NCI-H2196 (cell line): ENCODE data around the gene MCIDAS.

Experiments used
- DNase-seq: peaks from one replicate; lab custom pipeline; 2025; ENCODE audit not compliant: unreplicated experiment; lab: John Stamatoyannopoulos, UW

Gene MCIDAS

DNA sequence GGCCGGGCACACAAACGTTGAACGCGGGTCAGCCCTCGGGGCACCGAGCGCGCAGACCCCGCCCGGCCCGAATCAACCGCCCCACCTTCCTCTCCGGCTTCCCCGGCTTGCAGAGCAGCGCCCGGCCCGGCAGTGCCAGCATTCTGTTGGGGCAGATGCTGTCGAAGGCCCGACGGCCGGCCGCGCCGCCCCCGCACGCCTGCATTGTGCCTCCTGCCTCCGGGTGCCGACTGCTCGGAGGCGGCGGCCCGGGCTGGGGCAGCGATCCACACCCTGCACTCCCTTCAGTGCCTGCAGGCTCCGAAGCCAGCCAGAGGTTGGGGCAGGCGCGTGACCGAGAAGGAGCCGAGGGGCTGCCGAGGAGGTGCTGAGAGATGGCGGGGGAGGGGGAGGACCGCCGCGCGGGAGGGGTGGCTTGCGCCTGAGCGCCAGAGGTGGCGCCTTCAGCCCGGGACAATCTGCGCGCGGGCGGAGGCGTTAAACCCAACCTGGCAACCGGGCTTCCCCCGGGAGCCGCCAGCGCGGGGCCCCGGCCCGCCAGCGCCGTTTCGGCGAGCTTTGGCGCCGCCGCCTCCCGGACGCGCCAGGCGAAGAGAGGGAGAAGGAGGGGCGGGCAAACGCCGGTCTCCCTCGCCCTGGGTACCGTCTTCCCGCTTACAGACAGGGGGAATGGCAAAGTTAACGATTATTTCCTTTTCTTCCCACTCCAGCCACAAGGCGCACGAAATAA is at the start of gene MCIDAS:
Gene MCIDAS, minus strand, starts transcription at position 382 of the 730 bp plus-strand sequence. Its CDS starts 177 bp downstream, at position 205.
- DNase-seq = peak; percentile 34

DNA sequence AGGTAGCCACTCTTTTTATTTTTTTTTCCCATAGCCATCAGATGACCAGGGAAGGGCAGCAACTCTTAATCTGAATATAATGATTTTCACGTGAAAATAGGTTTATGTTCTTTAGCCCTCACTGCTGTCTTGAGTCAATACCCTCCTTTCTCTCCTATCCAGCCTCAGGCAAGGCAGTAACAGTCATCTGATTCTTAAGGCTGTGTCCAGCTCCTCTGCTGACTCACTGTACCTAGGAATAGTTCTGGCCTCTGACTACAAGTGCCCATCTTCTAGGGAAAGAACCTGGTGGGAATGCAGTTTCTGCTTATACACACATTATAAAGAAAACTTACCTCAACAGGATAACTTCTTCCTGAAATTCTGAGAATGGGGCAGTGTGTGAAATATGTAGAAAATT is 49.7 kb upstream of the MCIDAS start:
- no peak for DNase-seq

DNA sequence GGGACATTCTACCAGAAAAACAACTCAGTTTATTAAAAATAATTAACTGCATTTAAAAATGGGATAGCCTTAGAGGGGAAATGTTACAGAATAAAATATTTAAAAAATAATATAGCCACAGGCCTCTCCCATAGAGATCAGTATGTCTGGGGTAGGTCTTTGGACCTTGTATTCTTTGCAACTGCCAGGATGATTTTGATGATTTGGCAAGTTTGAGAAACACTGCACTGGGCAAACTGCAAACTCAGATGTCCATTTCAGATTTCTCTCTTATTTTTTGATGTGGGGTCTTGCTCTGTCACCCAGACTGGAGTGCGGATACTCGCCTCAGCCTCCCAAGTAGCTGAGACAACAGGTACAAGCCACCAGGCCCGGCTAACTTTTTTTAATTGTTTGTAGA is 31.2 kb upstream of the MCIDAS start:
- no peak for DNase-seq

DNA sequence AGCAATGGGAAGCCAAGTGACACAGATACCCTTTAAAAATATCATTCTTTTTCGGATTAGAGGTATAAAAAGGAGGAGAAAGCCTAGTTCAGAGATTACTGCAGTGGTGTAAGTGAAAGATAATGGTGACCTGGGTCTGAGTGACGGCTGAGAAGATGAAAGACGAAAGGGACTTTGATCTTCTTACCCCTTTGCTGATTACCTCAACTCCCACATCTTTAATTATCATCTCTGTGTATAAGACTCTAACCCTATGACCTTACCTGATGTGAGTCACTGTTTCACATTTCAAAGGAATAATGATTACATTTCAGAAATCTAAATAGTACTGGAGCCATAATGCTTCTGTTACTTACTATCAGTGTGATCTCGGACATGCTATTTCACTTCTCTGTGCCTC is 27.7 kb upstream of the MCIDAS start:
- no peak for DNase-seq

DNA sequence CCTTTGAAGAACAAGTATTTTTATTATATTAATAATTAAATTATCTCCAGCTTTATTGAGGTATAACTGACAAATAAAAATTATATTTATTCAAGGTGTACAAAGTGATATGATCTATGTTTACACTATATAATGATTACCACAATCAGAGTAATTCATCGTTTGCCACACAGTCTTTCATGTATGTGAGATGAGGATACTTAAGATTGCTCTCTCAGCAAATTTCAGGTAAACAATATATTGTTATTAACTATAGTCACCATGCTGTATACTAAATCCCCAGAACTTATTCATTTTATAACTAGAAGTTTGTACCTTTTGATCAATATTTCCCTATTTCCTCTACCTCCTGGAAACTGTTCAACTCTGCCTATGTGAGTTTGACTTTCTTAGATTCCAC is 22.9 kb upstream of the MCIDAS start:
- DNase-seq = no peak

DNA sequence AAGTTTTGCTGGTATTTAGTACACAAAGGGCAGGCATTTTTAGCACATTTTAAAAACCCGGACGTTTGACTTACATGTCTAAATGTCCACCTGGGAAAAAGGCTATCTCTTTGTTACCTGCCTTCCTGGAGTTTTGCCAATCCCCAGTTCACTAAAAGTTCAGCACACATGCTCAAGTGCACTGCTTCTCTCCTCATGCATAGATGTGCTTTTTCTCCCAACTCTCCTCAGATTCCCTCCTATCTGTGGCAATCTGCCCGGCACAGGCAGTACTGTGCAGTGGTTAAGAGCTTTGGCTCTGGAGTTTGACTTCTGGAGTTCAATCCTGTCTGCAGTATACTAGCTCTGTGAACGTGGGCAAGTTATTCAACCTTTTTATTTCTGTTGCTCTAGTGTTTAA is 14.6 kb upstream of the MCIDAS start:
- DNase-seq = peak; percentile 62

DNA sequence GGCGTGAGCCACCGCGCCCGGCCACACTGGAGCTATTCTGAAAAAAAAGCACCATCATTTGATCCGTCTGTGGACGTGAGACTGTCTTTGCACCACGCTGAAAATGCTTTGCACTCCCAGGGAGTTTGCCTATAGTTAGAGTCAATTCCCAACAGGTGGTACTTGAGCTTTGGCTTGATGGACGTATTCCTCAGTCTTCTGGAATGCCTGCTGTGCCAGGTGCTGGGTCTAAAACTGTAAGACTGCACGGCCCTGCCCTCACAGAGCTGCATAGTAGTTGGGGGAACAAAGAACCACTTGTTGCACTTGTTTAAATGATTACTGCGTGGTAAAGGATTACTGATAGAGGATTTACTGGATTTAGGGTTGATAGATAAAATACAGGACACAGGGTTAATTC is 9.7 kb upstream of the MCIDAS start:
- no peak for DNase-seq

DNA sequence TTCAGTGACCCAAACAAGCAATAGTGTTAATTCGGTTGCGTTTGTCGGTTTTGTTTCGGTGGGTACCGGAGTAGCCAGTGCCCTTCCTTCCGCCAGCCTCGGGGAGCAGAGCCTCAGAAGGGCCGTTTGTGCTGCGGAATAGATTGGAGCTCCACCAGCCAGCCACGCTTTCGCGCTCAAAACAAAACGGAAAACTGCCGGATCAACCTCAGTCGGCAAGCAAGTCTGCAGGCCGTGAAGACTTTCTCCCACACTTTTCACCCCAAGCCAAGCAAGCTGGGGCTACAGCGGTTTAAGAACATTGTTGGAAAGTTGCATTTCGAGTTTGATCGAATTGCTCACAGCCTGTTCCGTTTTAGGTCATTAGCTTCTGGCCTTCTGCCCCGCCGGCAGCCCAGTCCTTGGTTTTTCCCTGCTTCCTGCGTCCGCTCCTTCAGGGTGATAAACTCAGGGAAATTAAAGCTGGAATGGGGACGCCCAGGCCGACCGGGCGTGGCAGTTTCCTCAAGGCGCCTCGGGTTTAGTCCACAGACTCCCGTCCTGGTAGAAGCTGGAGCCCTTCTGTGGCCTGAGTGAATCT is 7.1 kb upstream of the MCIDAS start:
- DNase-seq = peak; percentile 5

DNA sequence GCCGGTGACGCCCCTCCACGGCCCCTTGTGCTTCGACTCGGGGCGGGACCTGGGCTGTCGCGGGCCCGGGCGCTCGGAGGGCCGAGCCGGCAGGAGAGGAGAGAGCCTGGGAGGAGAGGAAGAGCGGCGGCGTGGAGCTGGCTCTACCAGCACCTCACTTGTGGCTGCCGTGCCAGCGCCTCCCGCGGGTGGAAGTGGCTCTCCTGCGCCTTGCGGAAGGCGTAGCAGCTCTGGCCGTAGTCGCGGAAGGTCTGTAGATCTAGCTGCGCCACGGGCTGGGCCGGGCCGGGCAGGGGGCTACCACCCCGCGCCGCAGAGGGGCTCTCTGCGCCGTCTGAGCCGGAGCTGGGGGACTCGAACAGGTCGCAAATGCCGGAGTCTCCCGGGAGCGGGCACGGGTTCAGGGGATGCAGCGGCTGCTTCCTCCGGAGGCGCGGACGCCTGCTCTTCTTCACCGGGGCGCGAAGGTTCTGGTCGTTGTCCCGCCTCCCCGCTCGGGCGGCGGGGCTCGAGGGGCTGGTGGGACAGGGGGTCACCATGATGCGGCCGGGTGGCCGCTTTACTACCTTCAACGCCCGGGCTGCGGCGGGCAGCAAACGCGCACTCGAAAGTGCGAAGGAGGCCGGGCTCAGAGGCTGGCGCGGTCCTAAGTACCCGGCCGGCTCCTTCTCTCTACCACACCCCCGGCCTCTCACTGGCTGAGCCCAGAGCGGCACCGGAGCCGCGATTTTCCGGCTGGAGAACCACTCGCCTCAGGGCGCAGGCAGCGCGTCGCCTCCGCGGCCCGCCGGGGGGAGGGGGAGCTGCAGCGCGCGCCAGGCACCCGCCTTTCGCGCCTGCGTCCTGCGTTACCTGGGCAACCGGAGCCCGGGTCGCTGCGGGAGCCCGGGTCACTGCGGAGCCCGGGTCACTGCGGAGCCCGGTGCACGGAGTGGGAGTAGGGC is 6.1 kb upstream of the MCIDAS start, which contains the start of gene CCNO:
Gene CCNO, minus strand, starts transcription at position 624 of the 944 bp plus-strand sequence. Its CDS starts 85 bp downstream, at position 539.
- DNase-seq = peak; percentile 74

DNA sequence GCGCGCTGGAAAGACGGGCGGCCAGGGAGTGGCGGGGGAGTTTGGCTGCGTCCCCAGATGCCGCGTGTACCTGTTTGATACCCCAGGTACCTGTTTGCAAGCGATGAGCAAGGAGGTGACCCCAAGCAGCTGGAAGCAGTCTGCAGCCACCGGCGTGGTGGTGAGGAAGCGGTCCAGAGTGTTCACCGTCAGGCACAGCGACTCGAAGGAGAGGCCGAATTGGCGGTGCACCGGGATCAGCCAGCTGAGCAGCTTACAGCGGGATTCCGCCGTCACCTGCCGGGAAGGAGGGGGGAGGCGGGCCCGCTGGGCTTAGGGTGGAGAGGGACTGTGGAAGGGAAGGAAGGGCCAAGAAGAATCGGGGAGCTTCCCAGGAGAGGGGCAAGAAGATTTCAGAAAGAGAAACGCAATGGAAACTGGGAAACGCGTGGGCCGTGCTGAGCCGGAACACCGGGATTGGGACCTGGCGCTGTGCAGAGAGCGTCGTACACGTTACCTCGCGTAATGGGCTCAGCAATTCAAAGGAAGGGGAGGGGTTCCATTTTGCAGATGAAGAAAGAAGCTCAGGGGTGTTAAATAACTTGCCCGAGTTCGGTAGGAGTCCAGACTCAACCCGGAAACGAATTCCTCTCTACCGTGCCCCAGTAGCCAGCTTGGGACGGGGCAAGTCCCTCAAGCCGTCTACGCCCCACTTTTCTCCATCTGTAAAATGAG is 5.3 kb upstream of the MCIDAS start:
- peak; percentile 44 for DNase-seq

DNA sequence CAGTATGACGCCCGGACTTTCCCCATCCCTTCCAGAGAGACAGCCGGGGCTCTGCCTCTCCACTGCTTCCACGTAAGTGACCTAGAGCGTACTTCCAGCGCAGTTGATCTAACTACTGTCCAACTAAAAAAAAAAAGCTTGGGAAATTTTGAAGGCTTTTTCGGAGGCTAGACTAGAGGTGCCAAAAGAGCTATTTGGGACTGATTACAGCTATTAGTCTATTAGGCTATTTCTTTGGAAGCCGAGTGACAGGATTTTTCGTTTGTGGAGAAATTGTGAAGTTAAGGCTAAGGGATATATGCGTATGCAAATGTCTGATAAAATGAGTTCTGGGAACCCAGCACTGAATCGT is 4.8 kb upstream of the MCIDAS start:
- no peak for DNase-seq

DNA sequence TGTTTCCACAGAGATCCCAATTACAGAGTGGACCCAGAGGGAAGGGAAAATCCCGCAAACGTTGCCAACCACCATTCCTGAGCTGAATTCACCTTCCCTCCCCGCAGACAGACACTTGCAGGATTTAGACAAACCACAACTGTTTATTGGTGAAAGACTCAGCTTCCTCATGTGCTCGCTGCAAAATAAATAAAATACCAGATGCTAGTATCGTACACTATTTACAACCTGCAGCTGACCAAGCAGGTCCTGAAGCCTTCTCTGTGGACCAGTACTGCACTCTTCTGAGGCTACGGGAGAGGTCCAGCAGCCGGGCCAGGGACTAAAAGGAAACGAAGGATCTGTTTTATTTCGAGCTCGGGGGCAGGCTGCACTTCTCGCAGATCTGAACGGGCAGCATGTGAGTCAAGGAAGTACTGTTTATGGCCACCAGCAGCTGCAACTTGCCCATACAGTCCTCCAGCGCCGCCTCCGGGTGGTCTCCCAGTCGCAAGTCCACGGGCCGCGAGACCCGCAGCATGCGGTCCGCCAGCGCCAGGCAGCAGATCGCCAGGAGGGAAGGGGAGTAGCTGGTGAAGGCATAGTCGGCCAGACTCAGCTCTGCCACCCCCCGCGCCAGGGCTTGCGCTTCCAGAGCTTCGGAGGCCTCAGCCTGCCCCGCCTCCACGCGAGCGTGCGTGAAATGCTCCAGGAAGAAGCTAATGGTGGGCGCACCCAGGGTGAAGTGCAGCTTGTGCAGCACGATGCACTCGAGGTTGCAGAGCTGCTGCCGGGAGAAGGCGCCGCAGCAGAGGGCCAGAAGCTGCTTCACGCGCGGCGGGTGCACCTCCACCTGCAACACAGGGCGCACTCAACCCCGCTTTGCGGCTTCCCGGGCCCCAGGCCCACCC is 4.2 kb upstream of the MCIDAS start:
- DNase-seq = no peak

DNA sequence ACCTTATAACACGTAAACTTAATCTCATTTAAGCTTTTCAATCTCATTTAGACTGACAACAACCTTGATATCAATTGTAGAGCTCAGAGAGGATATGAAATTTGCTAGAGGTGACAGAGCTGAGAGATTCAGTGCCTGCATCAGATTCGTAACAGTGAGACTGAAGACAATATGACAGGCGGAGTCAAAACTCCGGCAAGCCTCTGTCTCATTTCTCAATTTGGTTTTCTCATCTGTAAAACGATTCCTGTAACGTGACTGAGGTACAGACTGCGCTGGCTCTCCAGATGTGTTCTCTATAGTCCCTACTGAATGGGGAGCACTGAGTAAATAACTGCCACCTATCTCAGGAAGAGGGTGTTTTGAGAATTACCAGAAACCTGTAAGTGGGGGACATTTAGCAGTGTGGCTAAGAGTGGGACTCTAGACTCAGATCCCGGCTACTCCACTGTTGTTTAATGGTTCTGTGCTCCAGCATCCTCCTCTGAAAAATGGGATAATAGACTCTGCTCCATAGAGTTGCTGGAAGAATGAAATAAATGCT is 3.0 kb upstream of the MCIDAS start:
- no peak for DNase-seq

DNA sequence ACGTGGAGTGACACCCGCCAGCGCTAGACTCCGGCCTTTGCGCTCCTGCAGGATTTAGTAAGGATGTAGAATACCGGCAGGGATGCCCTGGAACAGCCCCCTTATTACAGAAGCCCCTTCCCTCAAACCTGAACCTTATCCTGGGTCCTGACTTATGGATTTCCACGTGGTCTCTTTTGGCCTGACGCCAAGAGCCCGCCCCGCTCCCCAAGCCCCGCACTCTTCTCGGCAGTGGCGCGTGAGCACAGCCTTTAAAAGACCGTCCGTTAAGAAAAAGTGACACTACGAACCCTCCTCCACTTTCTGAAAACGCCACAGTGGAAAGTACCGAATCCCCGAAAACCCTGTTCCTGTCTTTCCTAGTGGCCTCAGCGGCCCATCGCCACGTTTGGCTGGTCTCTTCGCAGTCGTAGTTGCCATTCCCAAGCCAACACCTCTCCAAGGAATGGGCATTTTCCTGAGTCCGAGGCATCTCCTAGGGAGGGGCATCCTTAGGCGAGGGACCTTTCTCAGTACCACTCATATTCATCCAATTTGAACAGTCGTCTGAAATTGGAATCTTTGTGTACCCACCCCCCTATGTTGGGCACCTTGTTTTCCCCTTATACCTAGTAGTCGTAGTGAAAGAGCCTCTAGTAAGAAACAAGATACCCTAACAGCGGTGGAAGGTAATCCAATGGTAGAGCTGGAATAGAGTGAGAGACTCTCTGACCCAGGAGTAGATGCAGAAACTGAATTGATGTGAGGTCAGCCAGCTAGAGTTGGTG is 732 bp upstream of the MCIDAS start:
- no peak for DNase-seq

DNA sequence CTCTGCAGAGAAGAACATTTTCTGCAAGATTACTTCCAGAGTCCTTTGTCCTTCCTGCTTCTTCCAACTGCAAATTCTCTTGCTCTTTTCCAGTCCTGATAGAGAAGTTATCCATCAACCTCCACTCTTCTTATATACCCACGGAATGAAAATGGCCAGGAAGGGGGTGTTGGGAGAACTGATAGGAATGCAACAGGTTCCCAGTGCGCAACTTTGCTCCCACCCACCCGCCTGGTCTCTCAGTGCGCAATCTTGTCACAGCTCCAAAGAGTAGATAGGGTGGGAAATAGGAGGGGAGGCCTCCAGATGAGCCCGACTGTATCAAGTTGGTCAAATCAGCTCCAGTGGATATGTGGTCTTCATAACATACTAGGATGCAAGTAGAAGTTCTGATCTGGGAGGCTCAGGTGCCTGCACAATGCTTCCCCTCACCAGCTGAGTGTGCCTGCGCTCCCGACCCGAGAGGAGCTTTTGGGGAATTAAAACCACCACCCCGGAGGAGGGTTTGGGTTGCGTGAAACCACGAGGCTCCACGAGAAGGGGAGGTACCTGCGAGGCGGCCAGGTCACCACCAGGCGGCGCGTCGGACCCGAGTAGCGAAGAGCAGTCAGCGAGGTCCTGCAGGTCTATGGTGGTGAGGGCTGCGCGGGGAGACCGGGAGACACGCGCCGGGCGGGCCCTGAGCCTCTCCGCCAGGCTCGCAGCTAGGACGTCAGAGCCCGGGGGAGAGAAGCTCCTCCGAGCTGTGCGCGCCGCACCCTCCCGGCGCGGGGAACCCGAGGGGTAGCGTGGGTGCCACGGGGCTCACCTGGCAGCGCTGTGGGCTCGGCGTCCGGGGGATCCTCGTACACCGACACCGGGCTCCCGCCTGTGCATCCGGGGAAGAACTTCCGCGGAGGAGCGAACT is 835 bp downstream of the MCIDAS start:
- peak; percentile 68 for DNase-seq

DNA sequence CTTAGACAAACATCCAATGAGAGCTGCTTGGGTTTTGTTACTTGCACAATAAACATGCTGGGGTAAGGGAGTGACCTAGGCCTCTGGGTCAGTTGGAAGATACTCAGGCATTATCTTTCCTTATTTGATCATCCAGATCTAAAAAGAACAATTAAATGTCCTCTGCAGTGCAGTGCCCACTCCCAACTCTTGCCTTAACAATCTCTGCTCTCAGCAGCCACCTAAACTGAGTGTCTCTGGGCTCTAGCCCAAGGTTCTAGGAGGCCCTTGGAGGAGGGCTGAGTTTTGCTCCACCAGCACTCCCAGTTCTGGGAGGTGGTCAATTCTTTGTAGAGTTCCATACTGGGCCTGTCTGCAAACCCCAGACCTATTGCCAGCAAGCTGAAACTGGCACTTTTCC is 1.8 kb downstream of the MCIDAS start:
- DNase-seq = no peak

DNA sequence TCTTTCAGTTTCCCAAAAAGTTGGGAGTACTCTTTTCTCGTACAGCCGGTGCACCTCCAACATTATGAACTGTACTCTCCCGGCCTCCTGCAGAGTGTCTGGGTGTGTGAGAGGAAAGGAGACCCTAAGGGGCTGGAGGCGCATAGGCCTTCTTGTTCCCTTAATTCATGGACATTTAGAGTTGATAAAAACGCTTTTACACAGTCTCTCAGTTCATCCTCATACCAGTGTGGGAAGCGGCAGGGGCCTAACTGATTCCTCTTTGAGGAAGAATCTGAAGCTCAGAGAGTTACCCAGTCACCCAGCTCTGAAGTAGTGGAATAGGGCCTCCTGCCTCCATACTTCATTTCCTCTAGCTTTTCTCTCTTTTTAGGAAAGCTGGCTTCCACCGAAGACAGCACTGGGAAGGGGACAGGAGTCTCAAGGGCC is 3.3 kb downstream of the MCIDAS start:
- no peak for DNase-seq
